ENCODE data around the gene RRP36.

Gene RRP36

DNA sequence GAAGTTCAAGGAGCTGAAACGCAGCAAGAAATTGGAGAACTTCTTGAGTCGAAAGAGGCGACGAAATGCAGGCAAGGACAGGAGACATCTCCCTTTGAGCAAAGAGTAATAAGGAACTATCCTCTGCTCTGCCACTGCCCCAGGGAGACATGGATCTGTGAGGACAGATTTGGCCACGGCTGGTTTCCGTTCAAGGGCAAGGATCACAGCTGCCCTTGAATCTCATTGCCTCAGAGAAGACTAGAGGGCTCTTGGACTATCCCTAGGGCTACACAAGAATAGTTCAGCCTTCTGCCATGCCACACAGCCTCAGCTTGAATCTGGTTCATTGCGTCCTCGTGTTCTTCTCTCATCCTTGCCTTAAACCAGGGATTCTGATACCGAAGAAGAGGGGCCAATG, 7.7 kb downstream of the RRP36 start:
- DNase-seq (ENCODE audit: low spot score) = no peak
- TF ChIP-seq CTCF (IDR thresholded peaks at IDR 0.05) = no peak
- H3K27ac ChIP-seq = no peak overlapping the region
- no peak overlapping the region for H3K4me3 ChIP-seq

DNA sequence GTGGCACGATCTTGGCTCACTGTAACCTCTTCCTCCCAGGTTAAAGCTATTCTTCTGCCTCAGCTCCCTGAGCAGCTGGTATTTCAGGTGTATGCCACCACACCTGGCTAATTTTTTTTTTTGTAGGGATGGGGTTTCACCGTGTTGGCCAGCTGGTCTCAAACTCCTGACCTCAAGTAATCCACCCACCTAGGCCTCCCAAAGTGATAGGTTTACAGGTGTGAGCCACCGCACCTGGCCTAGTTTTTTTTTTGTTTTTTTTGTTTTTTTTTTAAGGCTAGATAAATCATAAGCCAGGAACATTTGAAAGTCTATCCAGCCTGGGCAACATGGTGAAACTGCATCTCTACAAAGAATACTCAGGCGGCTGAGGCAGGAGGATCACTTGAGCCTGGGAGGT, 10.9 kb downstream of the RRP36 start:
- Histone ChIP-seq H3K27ac (no peak overlapping the region), H3K4me3 (no peak overlapping the region)
- no peak for TF ChIP-seq CTCF (IDR thresholded peaks at IDR 0.05)
- no peak for DNase-seq (ENCODE audit: low spot score)

DNA sequence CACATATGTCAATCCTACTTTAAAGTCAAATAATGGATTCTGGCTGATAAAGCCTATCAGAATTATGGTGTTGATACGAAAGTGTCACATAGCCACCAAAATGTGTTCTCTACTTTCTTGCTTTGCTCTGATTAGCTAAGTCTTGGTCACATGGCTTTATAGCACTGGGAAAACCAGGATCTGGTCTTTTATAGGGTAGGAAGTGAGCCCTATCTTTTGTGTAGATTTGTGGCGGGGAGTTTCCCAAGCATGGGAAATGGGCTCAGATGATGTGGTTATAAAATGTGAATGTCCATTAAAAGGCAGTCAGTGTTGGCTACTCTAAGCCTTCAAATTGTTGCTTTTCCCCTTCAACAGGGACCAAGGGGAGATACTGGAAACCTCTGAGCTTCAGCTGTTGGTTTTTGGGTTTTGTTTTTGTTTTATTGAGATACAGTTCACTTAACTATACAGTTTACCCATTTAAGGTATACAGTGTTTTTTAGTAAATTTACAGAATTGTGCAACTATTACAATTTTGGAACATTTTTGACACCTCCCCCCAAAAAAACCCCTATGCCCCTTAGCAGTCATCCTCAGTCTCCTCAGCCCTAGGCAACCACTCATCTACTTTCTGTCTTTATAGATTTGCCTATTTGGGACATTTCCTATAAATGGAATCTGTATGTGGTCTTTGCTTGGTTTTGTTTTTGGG, 12.2 kb downstream of the RRP36 start:
- TF ChIP-seq CTCF (IDR thresholded peaks at IDR 0.05) = no peak
- DNase-seq (ENCODE audit: low spot score) = no peak
- Histone ChIP-seq H3K4me3 (no peak overlapping the region), H3K27ac (no peak overlapping the region)

DNA sequence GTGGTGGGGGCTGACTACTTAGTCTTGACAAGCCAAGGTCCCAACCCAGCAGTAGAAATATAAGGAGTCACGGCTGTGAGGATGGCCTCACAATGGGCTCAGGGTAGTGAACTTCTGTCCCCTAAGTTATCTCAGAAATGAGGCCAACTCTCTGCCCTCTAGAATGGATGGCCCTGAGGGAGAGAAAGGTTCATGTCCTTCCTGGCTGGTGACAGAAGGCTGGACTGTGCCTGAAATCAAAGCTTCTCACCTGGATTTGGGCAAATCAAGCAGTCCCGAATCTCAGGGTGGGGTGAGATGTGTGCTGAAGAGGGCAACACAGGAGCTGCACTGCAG, 12.7 kb downstream of the RRP36 start:
- TF ChIP-seq CTCF (IDR thresholded peaks at IDR 0.05) = no peak
- no peak overlapping the region for H3K27ac ChIP-seq
- no peak for DNase-seq (ENCODE audit: low spot score)
- no peak overlapping the region for H3K4me3 ChIP-seq

- TF ChIP-seq CTCF (IDR thresholded peaks at IDR 0.05) = no peak
- H3K4me3 ChIP-seq = no peak overlapping the region
These were observed 14.2 kb downstream of the RRP36 start for GRCh38 chr6:43035495-43036194.

DNA sequence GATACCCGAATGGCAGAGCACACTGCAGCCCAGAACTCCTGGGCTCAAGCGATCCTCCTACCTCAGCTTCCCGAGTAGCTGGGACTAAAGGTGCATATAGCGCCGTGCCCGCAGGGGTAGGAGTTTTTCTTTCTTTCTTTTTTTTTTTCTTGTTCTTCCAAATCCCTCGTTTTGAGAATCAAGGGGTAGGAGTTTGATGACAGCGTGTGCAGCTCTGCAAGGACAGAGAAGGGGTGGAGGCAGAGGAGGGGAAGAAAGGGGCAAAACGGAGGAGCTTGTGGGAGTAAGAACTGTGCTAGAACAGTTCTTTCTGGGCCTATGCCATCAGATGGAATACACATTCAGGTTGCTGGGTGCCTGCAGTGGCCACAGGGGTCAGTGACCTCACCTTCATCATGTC, 15.3 kb downstream of the RRP36 start:
- no peak for DNase-seq (ENCODE audit: low spot score)
- no peak overlapping the region for H3K27ac ChIP-seq
- H3K4me3 ChIP-seq = no peak overlapping the region
- no peak for TF ChIP-seq CTCF (IDR thresholded peaks at IDR 0.05)

More at GRCh38 chr6:43035495-43036194, 14.2 kb downstream of the RRP36 start:
- H3K27ac ChIP-seq = no peak overlapping the region
- DNase-seq (ENCODE audit: low spot score) = no peak

DNA sequence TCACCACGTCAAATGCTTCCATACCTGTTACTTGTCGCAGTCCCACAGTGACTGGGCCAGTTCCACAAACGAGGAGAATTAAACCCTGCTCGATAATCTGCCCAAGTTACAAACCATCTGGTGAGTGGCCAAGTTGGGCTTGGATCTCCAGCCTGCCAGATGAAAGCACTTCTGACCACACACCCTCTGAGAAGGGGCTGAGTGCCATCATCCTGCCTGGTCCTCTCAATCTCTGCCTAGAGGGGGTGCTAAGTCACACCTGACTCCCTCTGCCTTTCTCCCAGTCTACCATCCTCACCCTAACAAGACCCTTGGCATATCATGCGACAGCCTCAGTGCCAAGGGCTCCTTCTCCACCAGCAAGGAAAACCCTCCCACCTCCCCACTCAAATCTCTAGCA, 15.8 kb downstream of the RRP36 start:
- H3K4me3 ChIP-seq = no peak overlapping the region
- DNase-seq (ENCODE audit: low spot score) = no peak
- no peak for TF ChIP-seq CTCF (IDR thresholded peaks at IDR 0.05)
- no peak overlapping the region for H3K27ac ChIP-seq

Measured in coronary artery (tissue), 2 donors.